H1 (cell line): ENCODE results near the gene ST3GAL3. TPM values are rescaled to one million over a fixed set of nuclear protein-coding genes. Genes with fewer than 3 reads are reported as not detected.

Source experiments
- CHD2 ChIP-seq: IDR thresholded peaks from 2 replicates; pipeline ENCODE4 v1.6.1; 2012; ENCODE audit warnings: low read length, improper control_type of control experiment
- JUND ChIP-seq: IDR thresholded peaks from 2 replicates; pipeline ENCODE4 v1.6.1; 2011; ENCODE audit warnings: mild to moderate bottlenecking, improper control_type of control experiment, low read length
- SIRT6 ChIP-seq: IDR thresholded peaks from one replicate; pipeline ENCODE4 v1.7.1; 2012; ENCODE audit warnings: low read length, inconsistent platforms
- SP1 ChIP-seq: IDR thresholded peaks from 2 replicates; pipeline ENCODE4 v1.6.1; 2011; ENCODE audit warnings: low read depth, low read length
- SP4 ChIP-seq: IDR thresholded peaks from 2 replicates; pipeline ENCODE4 v1.6.1; 2012; ENCODE audit warnings: low read length, inconsistent platforms
- SUZ12 ChIP-seq: fragments of 200-600 bp; sonication (generic); IDR thresholded peaks from 2 replicates; pipeline ENCODE4 v1.6.1; 2012; ENCODE audit warnings: mild to moderate bottlenecking, inconsistent platforms, low read length, moderate library complexity, mixed read lengths
- polyA plus RNA-seq, 7 experiments: library from polyadenylated mRNA; depleted of rRNA in 3 of 7; stranded (reverse) in 5 of 7; unstranded in 2 of 7; fragments of >200 nt in 5 of 7; fragments of 200-250 nt in 2 of 7; gene quantifications; 1 replicate in 5 of 7; 2 replicates in 1 of 7; 4 replicates in 1 of 7; pipeline versions ENCODE4 v1.2.1 to v1.2.3, GENCODE V29; 2011 to 2013; ENCODE audit warnings: missing spikeins in 2 of 7, mixed read lengths in 2 of 7
- total RNA-seq: library from RNA; stranded (reverse); fragmentation: NEBNext Ultra II Directional; extraction: Animal tissue kit (Norgen Biotek cat#: 25700); gene quantifications from 2 replicates; pipeline ENCODE4 v1.2.1, GENCODE V29; 2021
- TF ChIP-seq, protein P1 (sequence below): IDR thresholded peaks from 2 replicates; pipeline ENCODE4 v1.6.1; 2012; ENCODE audit warnings: inconsistent platforms

Gene ST3GAL3
- total and polyA plus RNA-seq, 2 of the 8 experiments (the other 6 are each of a cell fraction or from before 2014, with no cell fraction given) = 6.8 to 7.0 TPM

DNA sequence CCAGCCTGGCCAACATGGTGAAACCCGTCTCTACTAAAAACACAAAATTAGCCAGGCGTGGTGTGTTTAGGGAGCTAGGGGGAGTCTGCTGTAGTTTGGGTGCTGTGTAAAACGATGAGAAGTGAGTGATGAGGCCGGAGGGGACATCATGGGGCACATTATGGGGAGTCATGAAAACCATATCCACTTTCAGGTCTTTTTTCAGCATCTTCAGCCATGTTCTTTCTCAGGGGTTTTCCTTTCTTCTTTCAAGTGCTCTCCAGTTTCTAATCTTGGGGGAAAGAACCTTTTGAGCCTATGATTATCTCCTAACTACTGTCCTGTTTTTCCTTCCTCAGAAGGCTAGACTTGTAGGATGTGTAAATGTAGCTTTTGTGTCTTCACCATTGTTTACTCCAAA, 43.0 kb upstream of the ST3GAL3 start (continued):
- TF ChIP-seq, protein P1, sequence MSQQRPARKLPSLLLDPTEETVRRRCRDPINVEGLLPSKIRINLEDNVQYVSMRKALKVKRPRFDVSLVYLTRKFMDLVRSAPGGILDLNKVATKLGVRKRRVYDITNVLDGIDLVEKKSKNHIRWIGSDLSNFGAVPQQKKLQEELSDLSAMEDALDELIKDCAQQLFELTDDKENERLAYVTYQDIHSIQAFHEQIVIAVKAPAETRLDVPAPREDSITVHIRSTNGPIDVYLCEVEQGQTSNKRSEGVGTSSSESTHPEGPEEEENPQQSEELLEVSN = no peak
- TF ChIP-seq SUZ12 = no peak
- TF ChIP-seq SIRT6 = no peak
- TF ChIP-seq SP1 = no peak
- TF ChIP-seq SP4 = no peak
- TF ChIP-seq JUND = no peak
- TF ChIP-seq CHD2 = no peak
